ENCODE data around the gene MDFI.

The MDFI gene

GRCh38 chr6:41672816-41673703 lies 34.8 kb downstream of the MDFI start:
- DNase-seq (ENCODE audit: low read depth), result no peak

GRCh38 chr6:41673704-41674000 lies 35.4 kb downstream of the MDFI start:
- no peak for DNase-seq (ENCODE audit: low read depth)

GRCh38 chr6:41674231-41675000 lies 36.1 kb downstream of the MDFI start:
- DNase-seq (ENCODE audit: low read depth), result no peak

GRCh38 chr6:41675176-41675775 lies 37.0 kb downstream of the MDFI start:
- no peak for DNase-seq (ENCODE audit: low read depth)

GRCh38 chr6:41675992-41676391 lies 37.7 kb downstream of the MDFI start:
- no peak for DNase-seq (ENCODE audit: low read depth)

GRCh38 chr6:41676431-41676830 lies 38.2 kb downstream of the MDFI start:
- no peak for DNase-seq (ENCODE audit: low read depth)

- no peak for DNase-seq (ENCODE audit: low read depth)
These were observed 39.1 kb downstream of the MDFI start for GRCh38 chr6:41677124-41677921.

GRCh38 chr6:41678511-41679084 lies 40.3 kb downstream of the MDFI start:
- DNase-seq (ENCODE audit: low read depth), result no peak

GRCh38 chr6:41679696-41680095 lies 41.4 kb downstream of the MDFI start:
- DNase-seq (ENCODE audit: low read depth), result no peak

GRCh38 chr6:41680182-41680965 lies 42.1 kb downstream of the MDFI start:
- DNase-seq (ENCODE audit: low read depth), result no peak

GRCh38 chr6:41682056-41682477 lies 43.8 kb downstream of the MDFI start:
- peak; percentile 32 for DNase-seq (ENCODE audit: low read depth)

- DNase-seq (ENCODE audit: low read depth), result no peak
These were observed 44.4 kb downstream of the MDFI start for GRCh38 chr6:41682497-41683272.

GRCh38 chr6:41683273-41683522 lies 44.9 kb downstream of the MDFI start:
- DNase-seq (ENCODE audit: low read depth), result no peak

- peak; percentile 51 for DNase-seq (ENCODE audit: low read depth)
These were observed 45.4 kb downstream of the MDFI start for GRCh38 chr6:41683523-41684310.

- no peak for DNase-seq (ENCODE audit: low read depth)
These were observed 46.3 kb downstream of the MDFI start for GRCh38 chr6:41684311-41685180.

GRCh38 chr6:41685641-41686380 lies 47.5 kb downstream of the MDFI start:
- DNase-seq (ENCODE audit: low read depth), result no peak

- no peak for DNase-seq (ENCODE audit: low read depth)
These were observed 49.4 kb downstream of the MDFI start for GRCh38 chr6:41687501-41688175.
